Measurements from ENCODE around the gene LST1.
A peak's percentile ranks its signal among the peaks of the same experiment; 100 is the strongest.

GRCh38 chr6:31620586-31621319 is 34.7 kb downstream of the LST1 start, which contains the start of gene PRRC2A:
- TF ChIP-seq, protein P1, sequence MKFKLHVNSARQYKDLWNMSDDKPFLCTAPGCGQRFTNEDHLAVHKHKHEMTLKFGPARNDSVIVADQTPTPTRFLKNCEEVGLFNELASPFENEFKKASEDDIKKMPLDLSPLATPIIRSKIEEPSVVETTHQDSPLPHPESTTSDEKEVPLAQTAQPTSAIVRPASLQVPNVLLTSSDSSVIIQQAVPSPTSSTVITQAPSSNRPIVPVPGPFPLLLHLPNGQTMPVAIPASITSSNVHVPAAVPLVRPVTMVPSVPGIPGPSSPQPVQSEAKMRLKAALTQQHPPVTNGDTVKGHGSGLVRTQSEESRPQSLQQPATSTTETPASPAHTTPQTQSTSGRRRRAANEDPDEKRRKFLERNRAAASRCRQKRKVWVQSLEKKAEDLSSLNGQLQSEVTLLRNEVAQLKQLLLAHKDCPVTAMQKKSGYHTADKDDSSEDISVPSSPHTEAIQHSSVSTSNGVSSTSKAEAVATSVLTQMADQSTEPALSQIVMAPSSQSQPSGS (CRISPR knock-in tag; IDR thresholded peaks at IDR 0.05; ENCODE audit: borderline replicate concordance, low read depth), result no peak
- TF ChIP-seq, protein P2, sequence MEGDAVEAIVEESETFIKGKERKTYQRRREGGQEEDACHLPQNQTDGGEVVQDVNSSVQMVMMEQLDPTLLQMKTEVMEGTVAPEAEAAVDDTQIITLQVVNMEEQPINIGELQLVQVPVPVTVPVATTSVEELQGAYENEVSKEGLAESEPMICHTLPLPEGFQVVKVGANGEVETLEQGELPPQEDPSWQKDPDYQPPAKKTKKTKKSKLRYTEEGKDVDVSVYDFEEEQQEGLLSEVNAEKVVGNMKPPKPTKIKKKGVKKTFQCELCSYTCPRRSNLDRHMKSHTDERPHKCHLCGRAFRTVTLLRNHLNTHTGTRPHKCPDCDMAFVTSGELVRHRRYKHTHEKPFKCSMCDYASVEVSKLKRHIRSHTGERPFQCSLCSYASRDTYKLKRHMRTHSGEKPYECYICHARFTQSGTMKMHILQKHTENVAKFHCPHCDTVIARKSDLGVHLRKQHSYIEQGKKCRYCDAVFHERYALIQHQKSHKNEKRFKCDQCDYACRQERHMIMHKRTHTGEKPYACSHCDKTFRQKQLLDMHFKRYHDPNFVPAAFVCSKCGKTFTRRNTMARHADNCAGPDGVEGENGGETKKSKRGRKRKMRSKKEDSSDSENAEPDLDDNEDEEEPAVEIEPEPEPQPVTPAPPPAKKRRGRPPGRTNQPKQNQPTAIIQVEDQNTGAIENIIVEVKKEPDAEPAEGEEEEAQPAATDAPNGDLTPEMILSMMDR (IDR thresholded peaks at IDR 0.05), result no peak
- TF ChIP-seq ZBTB43 (CRISPR knock-in tag; IDR thresholded peaks at IDR 0.05) (peak; percentile 77; the same call in 1 of the 2 replicates), ZNF396 (CRISPR knock-in tag; IDR thresholded peaks at IDR 0.05; ENCODE audit: borderline replicate concordance) (no peak), CREB1 (CRISPR knock-in tag; IDR thresholded peaks at IDR 0.05) (no peak), SP1 (CRISPR knock-in tag; conservative IDR thresholded peaks at IDR 0.05) (peak; percentile 62; the same call in 1 of the 2 replicates), FOXK1 (CRISPR knock-in tag; IDR thresholded peaks at IDR 0.05) (0 out of 2 replicates have a peak, but pooled peaks have one; percentile 22), GTF2I (CRISPR knock-in tag; conservative IDR thresholded peaks at IDR 0.05) (no peak), JUN (CRISPR knock-in tag; IDR thresholded peaks at IDR 0.05) (no peak)
- TF ChIP-seq, protein P3, sequence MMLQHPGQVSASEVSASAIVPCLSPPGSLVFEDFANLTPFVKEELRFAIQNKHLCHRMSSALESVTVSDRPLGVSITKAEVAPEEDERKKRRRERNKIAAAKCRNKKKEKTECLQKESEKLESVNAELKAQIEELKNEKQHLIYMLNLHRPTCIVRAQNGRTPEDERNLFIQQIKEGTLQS (CRISPR knock-in tag; conservative IDR thresholded peaks at IDR 0.05), result no peak

Data from WTC11 (cell line).